B cell (primary cell): ENCODE results near the gene OCA2. TPM values are rescaled to one million over a fixed set of nuclear protein-coding genes. Genes with fewer than 3 reads are reported as not detected.

Experiments
- ATAC-seq: fragments of 200-7000 bp; cut with Tn5 transposase; one replicate; pipeline ENCODE4 v1.10.0; 2021; ENCODE audit warnings: low read depth, mild to moderate bottlenecking, moderate number of reproducible peaks, moderate library complexity
- CTCF ChIA-PET: fragments of 350-600 bp; sonication (Branson Sonifier 250); formaldehyde crosslinking; loops from one replicate; lab custom pipeline; 2021; ENCODE audit warnings: antibody characterized with exemption, inconsistent platforms; lab: Charles Lee
- POLR2A ChIA-PET: fragments of 350-600 bp; sonication (Branson Sonifier 250); formaldehyde crosslinking; loops from one replicate; lab custom pipeline; 2021; ENCODE audit warnings: antibody characterized with exemption; lab: Charles Lee
- DNase-seq: peaks from one replicate; pipeline ENCODE4 v3.0.0; 2013
- H2AFZ ChIP-seq: 2 replicates; pipeline ENCODE4 v1.6.1; 2012; ENCODE audit warnings: mild to moderate bottlenecking, low read depth, low read length; ENCODE audit not compliant: insufficient read depth, poor library complexity, severe bottlenecking
- H3K27ac ChIP-seq, 2 donors: 1 replicate in 1 of 2; 2 replicates in 1 of 2; pipeline ENCODE4 v1.5.1; 2012 to 2013; ENCODE audit warnings: low read length in 2 of 2, mild to moderate bottlenecking in 2 of 2, moderate library complexity in 1 of 2
- H3K27me3 ChIP-seq, 4 experiments: fragments of 200-600 bp in 1 of 4; sonication (generic) in 1 of 4; replicated peaks in 1 of 4; 1 replicate in 2 of 4; 2 replicates in 2 of 4; pipeline versions ENCODE4 v1.6.1 to v1.7.0; 2013 to 2016; ENCODE audit warnings: low read length in 3 of 4, mild to moderate bottlenecking in 2 of 4, mixed read lengths in 1 of 4, moderate library complexity in 1 of 4; ENCODE audit not compliant: insufficient read depth in 4 of 4, control insufficient read depth in 3 of 4; ENCODE audit errors: control extremely low read depth in 1 of 4
- H3K36me3 ChIP-seq, 2 experiments: replicated peaks in 1 of 2; 1 replicate in 1 of 2; 2 replicates in 1 of 2; pipeline versions ENCODE4 v1.6.1 to v1.7.1; 2013; ENCODE audit warnings: low read length in 1 of 2; ENCODE audit not compliant: insufficient read depth in 2 of 2, control insufficient read depth in 1 of 2; ENCODE audit errors: control extremely low read depth in 1 of 2, extremely low read depth in 1 of 2
- H3K4me1 ChIP-seq, 2 donors: fragments of 200-600 bp in 1 of 2; sonication (generic) in 1 of 2; 1 replicate in 1 of 2; 2 replicates in 1 of 2; pipeline versions ENCODE4 v1.5.1 to v1.6.1; 2013 to 2017; ENCODE audit warnings: low read length in 2 of 2; ENCODE audit not compliant: control insufficient read depth in 2 of 2, insufficient read depth in 2 of 2
- H3K4me2 ChIP-seq: replicated peaks from 2 replicates; pipeline ENCODE3; 2012; ENCODE audit warnings: mild to moderate bottlenecking, low read depth, low read length; ENCODE audit not compliant: poor library complexity, severe bottlenecking
- H3K4me3 ChIP-seq, 5 experiments: fragments of 200-600 bp in 1 of 5; sonication (generic) in 1 of 5; 1 replicate in 3 of 5; 2 replicates in 2 of 5; pipeline versions ENCODE4 v1.5.1 to v1.7.0; 2011 to 2016; ENCODE audit warnings: low read length in 4 of 5, mild to moderate bottlenecking in 4 of 5, low read depth in 2 of 5, control low read depth in 1 of 5, moderate library complexity in 1 of 5; ENCODE audit not compliant: insufficient read depth in 1 of 5; ENCODE audit errors: control extremely low read depth in 1 of 5, extremely low read depth in 1 of 5
- H3K79me2 ChIP-seq: fragments of 200-600 bp; sonication (generic); one replicate; pipeline ENCODE4 v1.6.0; 2016; ENCODE audit warnings: low read length; ENCODE audit not compliant: control insufficient read depth, insufficient read depth
- H3K9ac ChIP-seq: fragments of 200-600 bp; sonication (generic); 2 replicates; pipeline ENCODE4 v1.6.1; 2017; ENCODE audit warnings: mild to moderate bottlenecking, low read length, moderate library complexity
- H3K9me3 ChIP-seq, 3 donors: one replicate each; pipeline versions ENCODE4 v1.6.1 to v1.7.1; 2013; ENCODE audit warnings: low read length in 2 of 3; ENCODE audit not compliant: control insufficient read depth in 2 of 3, insufficient read depth in 1 of 3; ENCODE audit errors: control extremely low read depth in 1 of 3
- H4K20me1 ChIP-seq: 2 replicates; pipeline ENCODE4 v1.6.0; 2012; ENCODE audit warnings: mild to moderate bottlenecking, low read length; ENCODE audit not compliant: insufficient read depth, control insufficient read depth, poor library complexity, severe bottlenecking
- H3K27ac Mint-ChIP-seq: one replicate; pipeline ENCODE4 v1.8.0; 2021; ENCODE audit warnings: mixed read lengths
- H3K27me3 Mint-ChIP-seq: one replicate; pipeline ENCODE4 v1.8.0; 2021; ENCODE audit warnings: mixed read lengths
- H3K4me1 Mint-ChIP-seq: one replicate; pipeline ENCODE4 v1.8.0; 2021; ENCODE audit warnings: mixed read lengths
- H3K4me3 Mint-ChIP-seq: one replicate; pipeline ENCODE4 v1.8.0; 2021; ENCODE audit warnings: mixed read lengths
- H3K9me3 Mint-ChIP-seq: one replicate; pipeline ENCODE4 v1.8.0; 2022; ENCODE audit warnings: mixed read lengths; ENCODE audit not compliant: insufficient read depth
- CTCF ChIP-seq: fragments of 200-600 bp; IDR thresholded peaks from one replicate; pipeline ENCODE4 v1.8.0; 2022; ENCODE audit warnings: antibody characterized with exemption, mild to moderate bottlenecking
- EZH2 ChIP-seq: IDR thresholded peaks from 2 replicates; pipeline ENCODE4 v1.6.1; 2012; ENCODE audit warnings: borderline replicate concordance, low read depth, mild to moderate bottlenecking, moderate library complexity, low read length; ENCODE audit not compliant: insufficient read depth, poor library complexity, severe bottlenecking
- WGBS: methylation state at CpG from one replicate; pipeline ENCODE4 v1.1.5; 2013; ENCODE audit warnings: missing lambda C conversion rate; ENCODE audit not compliant: insufficient coverage; 5-methylcytosine and 5-hydroxymethylcytosine counted together
- intact Hi-C: fragments of 100-400 bp; cut with micrococcal nuclease; formaldehyde crosslinking; loops from one replicate; pipeline ENCODE4 v1.10.0; 2022
- polyA plus RNA-seq: library from polyadenylated mRNA; depleted of rRNA; stranded (reverse); fragments of >200 nt; gene quantifications from 2 replicates; pipeline ENCODE4 v1.2.3, GENCODE V29; 2012
- total RNA-seq, 2 donors: library from RNA; stranded (reverse); fragments of 120-200 nt in 1 of 2; gene quantifications; 1 replicate in 1 of 2; 2 replicates in 1 of 2; pipeline versions ENCODE4 v1.2.3 to v1.2.4, GENCODE V29; 2013 to 2022

OCA2 gene
- total and polyA plus RNA-seq, 2 donors (not counting 1 experiment from before 2014, with no cell fraction given) = 0.12 TPM; not detected in 1

GRCh38 chr15:28125673-28126651 lies 26.8 kb upstream of the OCA2 start:
- Histone ChIP-seq H3K27ac (no peak overlapping the region), H3K4me1 (peaks cover 0 to 5% of the 10 kb centered on the region in 2 donors), H3K9ac (no peak overlapping the region), H4K20me1 (no peaks in the 10 kb centered on the region), H3K4me3 (no peak overlapping the region), H3K36me3 (peaks cover 4 to 28% of the 10 kb centered on the region in 2 experiments), H3K27me3 (no peaks in the 10 kb centered on the region), H3K9me3 (no peaks in the 10 kb centered on the region), H2AFZ (no peak overlapping the region), H3K79me2 (no peaks in the 10 kb centered on the region), H3K4me2 (no peak overlapping the region)
- WGBS = 80% methylated on average over 11 of the region's 17 CpGs
- Mint-ChIP-seq H3K27me3 (no peaks in the 10 kb centered on the region), H3K4me1 (peaks cover 14% of the 10 kb centered on the region), H3K27ac (no peak overlapping the region), H3K4me3 (no peak overlapping the region), H3K9me3 (no peaks in the 10 kb centered on the region)
- ATAC-seq (no peak), DNase-seq (peak; percentile 62)
- intact Hi-C loops = no loop called here
- CTCF ChIA-PET = interaction anchor here (0.8 to 2.7 kb wide), 13 partner anchors 9 to 73 kb away, joined by 3 to 13 read pairs (median 5); no protein-coding TSS in a partner anchor
- POLR2A ChIA-PET = no interaction called here
- TF ChIP-seq EZH2 = no peak
- peak; percentile 85 for TF ChIP-seq CTCF

DNA sequence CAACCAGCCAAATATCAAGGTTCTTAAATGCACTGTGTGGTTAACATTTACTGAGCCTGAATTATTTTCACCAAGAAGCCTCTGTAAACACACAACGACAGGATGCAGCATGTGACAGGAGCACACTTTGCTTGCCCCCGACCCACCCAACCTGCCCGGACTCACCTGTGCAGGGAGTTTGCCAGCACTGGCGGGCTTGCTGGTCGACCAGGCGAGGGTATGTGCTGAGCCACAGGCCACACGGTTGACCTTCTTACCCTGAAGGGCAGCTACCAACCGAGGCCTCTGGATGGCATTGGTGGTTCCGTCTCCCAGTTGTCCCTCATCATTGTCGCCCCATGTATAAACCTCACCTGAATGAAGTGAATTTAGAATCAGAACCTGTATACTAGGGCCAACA lies 25.7 kb upstream of the OCA2 start:
- CTCF ChIA-PET = interaction anchor here (2.7 kb wide), 1 partner anchor 8 kb away, joined by 13 read pairs; no protein-coding TSS in a partner anchor
- Histone ChIP-seq H3K9me3 (no peaks in the 10 kb centered on the region), H3K9ac (no peak overlapping the region), H2AFZ (no peak overlapping the region), H3K4me2 (no peak overlapping the region), H3K36me3 (peaks cover 10 to 34% of the 10 kb centered on the region in 2 experiments), H3K4me3 (no peak overlapping the region), H3K4me1 (peaks cover 0 to 5% of the 10 kb centered on the region in 2 donors), H3K79me2 (no peaks in the 10 kb centered on the region), H4K20me1 (no peaks in the 10 kb centered on the region), H3K27ac (no peak overlapping the region), H3K27me3 (no peaks in the 10 kb centered on the region)
- H3K9me3 Mint-ChIP-seq = no peaks in the 10 kb centered on the region
- ATAC-seq = no peak
- no peak for TF ChIP-seq CTCF
- TF ChIP-seq EZH2 = no peak
- peaks cover 14% of the 10 kb centered on the region for H3K4me1 Mint-ChIP-seq
- DNase-seq = no peak
- no peak overlapping the region for H3K27ac Mint-ChIP-seq
- H3K4me3 Mint-ChIP-seq = no peak overlapping the region
- 100% methylated on average over 10 of the region's 10 CpGs for WGBS
- POLR2A ChIA-PET = no interaction called here
- H3K27me3 Mint-ChIP-seq = no peaks in the 10 kb centered on the region
- intact Hi-C loops = no loop called here
